GM19324 (cell line): Measurements from ENCODE around the gene KRTAP12-4.
"Not testable (repeated sequence)": the region's sequence is repeated elsewhere in the genome, so short reads cannot be mapped to it uniquely, and the experiment has no call there.

ENCODE experiments used
- ATAC-seq: cut with Tn5 transposase; IDR thresholded peaks from one replicate; pipeline ENCODE4 v1.9.1; 2021; ENCODE audit warnings: mild to moderate bottlenecking, moderate library complexity; ENCODE audit not compliant: unreplicated experiment, low FRiP score

Gene KRTAP12-4

GRCh38 chr21:44613386-44614155 is 40.9 kb downstream of the KRTAP12-4 start:
- ATAC-seq = no peak

- no peak for ATAC-seq
Observed at GRCh38 chr21:44612669-44613229, 41.7 kb downstream of the KRTAP12-4 start.

GRCh38 chr21:44612029-44612486 is 42.4 kb downstream of the KRTAP12-4 start, which contains the start of gene KRTAP10-8:
Gene KRTAP10-8, plus strand, starts transcription at chr21:44612079. Its CDS starts 22 bp downstream, at chr21:44612101.
- no peak for ATAC-seq

- ATAC-seq = no peak
Observed at GRCh38 chr21:44611551-44611950, 42.9 kb downstream of the KRTAP12-4 start.

GRCh38 chr21:44610157-44610843 is 44.2 kb downstream of the KRTAP12-4 start:
- ATAC-seq = not testable (repeated sequence)

GRCh38 chr21:44609193-44609592 is 45.3 kb downstream of the KRTAP12-4 start:
- ATAC-seq = no peak

GRCh38 chr21:44606495-44606894 is 48.0 kb downstream of the KRTAP12-4 start:
- ATAC-seq = no peak
